Measurements from ENCODE around the gene CSNK1E. TPM values are rescaled to one million over a fixed set of nuclear protein-coding genes. Genes with fewer than 3 reads are reported as not detected.

Gene CSNK1E
- total RNA-seq, 1 experiment from 2014 or later, result 129 TPM

GRCh38 chr22:38316364-38317121 lies 690 bp downstream of the CSNK1E start:
- Histone ChIP-seq H3K9me3 (no peaks in the 10 kb centered on the region), H3K4me1 (peaks cover 13% of the 10 kb centered on the region), H3K36me3 (ENCODE audit: control insufficient read depth, insufficient read depth, low read length) (no peaks in the 10 kb centered on the region; the same call in none of the 2 replicates), H3K4me3 (ENCODE audit: low read depth, low read length) (peak overlapping the region; percentile 75), H3K27me3 (replicated peaks; ENCODE audit: control insufficient read depth, insufficient read depth, low read length) (no peaks in the 10 kb centered on the region)
- Mint-ChIP-seq H3K27ac (ENCODE audit: unreplicated experiment) (peak overlapping the region; percentile 92), H3K9me3 (ENCODE audit: unreplicated experiment) (no peaks in the 10 kb centered on the region), H3K36me3 (ENCODE audit: insufficient read depth, unreplicated experiment) (peaks cover 49% of the 10 kb centered on the region), H3K4me3 (ENCODE audit: unreplicated experiment) (peak overlapping the region; percentile 86), H3K27me3 (ENCODE audit: insufficient read depth, unreplicated experiment) (no peaks in the 10 kb centered on the region), H3K4me1 (ENCODE audit: low read depth, unreplicated experiment) (no peaks in the 10 kb centered on the region)
- intact Hi-C loops (cut with micrococcal nuclease; ENCODE audit: unreplicated experiment), result loop anchor here (2.0 kb wide), 1 partner anchor 82 kb away; no protein-coding TSS in a partner anchor
- ChIA-PET CTCF (no interaction called here), POLR2A (no interaction called here)
- DNase-seq, result peak in 1 of 2 experiments; percentile 56
- TF ChIP-seq CTCF (IDR thresholded peaks at IDR 0.05; ENCODE audit: insufficient read depth in 1 of 2, low read depth in 1 of 2, low read length in 1 of 2, severe bottlenecking in 1 of 2, unreplicated experiment in 1 of 2), result no peak
- no TSS peak for BruUV-seq (replicated peaks)

GRCh38 chr22:38315823-38316363 lies 1.3 kb downstream of the CSNK1E start:
- Histone ChIP-seq H3K9me3 (no peaks in the 10 kb centered on the region), H3K4me3 (ENCODE audit: low read depth, low read length) (peak overlapping the region; percentile 75), H3K36me3 (ENCODE audit: control insufficient read depth, insufficient read depth, low read length) (peaks cover 2% of the 10 kb centered on the region), H3K4me1 (peaks cover 13% of the 10 kb centered on the region), H3K27me3 (replicated peaks; ENCODE audit: control insufficient read depth, insufficient read depth, low read length) (no peaks in the 10 kb centered on the region)
- ChIA-PET POLR2A (no interaction called here), CTCF (interaction anchor here (0.6 kb wide), 1 partner anchor 76 kb away, joined by 3 read pairs; no protein-coding TSS in a partner anchor)
- no peak for TF ChIP-seq CTCF (IDR thresholded peaks at IDR 0.05; ENCODE audit: insufficient read depth in 1 of 2, low read depth in 1 of 2, low read length in 1 of 2, severe bottlenecking in 1 of 2, unreplicated experiment in 1 of 2)
- peak overlapping the region; percentile 86 for H3K4me3 Mint-ChIP-seq (ENCODE audit: unreplicated experiment)
- H3K36me3 Mint-ChIP-seq (ENCODE audit: insufficient read depth, unreplicated experiment), result peaks cover 56% of the 10 kb centered on the region
- H3K27ac Mint-ChIP-seq (ENCODE audit: unreplicated experiment), result peak overlapping the region; percentile 92
- H3K27me3 Mint-ChIP-seq (ENCODE audit: insufficient read depth, unreplicated experiment), result no peaks in the 10 kb centered on the region
- no peak for DNase-seq
- no peaks in the 10 kb centered on the region for H3K9me3 Mint-ChIP-seq (ENCODE audit: unreplicated experiment)
- no peaks in the 10 kb centered on the region for H3K4me1 Mint-ChIP-seq (ENCODE audit: low read depth, unreplicated experiment)
- intact Hi-C loops (cut with micrococcal nuclease; ENCODE audit: unreplicated experiment), result loop anchor here (2.0 kb wide), 1 partner anchor 83 kb away; no protein-coding TSS in a partner anchor
- BruUV-seq (replicated peaks), result TSS peak; percentile 29

GRCh38 chr22:38314933-38315822 lies 2.1 kb downstream of the CSNK1E start:
- Mint-ChIP-seq H3K4me3 (ENCODE audit: unreplicated experiment) (peak overlapping the region; percentile 86), H3K27me3 (ENCODE audit: insufficient read depth, unreplicated experiment) (no peaks in the 10 kb centered on the region), H3K36me3 (ENCODE audit: insufficient read depth, unreplicated experiment) (peaks cover 62% of the 10 kb centered on the region), H3K27ac (ENCODE audit: unreplicated experiment) (peak overlapping the region; percentile 45), H3K4me1 (ENCODE audit: low read depth, unreplicated experiment) (no peaks in the 10 kb centered on the region), H3K9me3 (ENCODE audit: unreplicated experiment) (no peaks in the 10 kb centered on the region)
- Histone ChIP-seq H3K4me1 (peaks cover 13% of the 10 kb centered on the region), H3K9me3 (no peaks in the 10 kb centered on the region), H3K4me3 (ENCODE audit: low read depth, low read length) (peak overlapping the region; percentile 75), H3K27me3 (replicated peaks; ENCODE audit: control insufficient read depth, insufficient read depth, low read length) (no peaks in the 10 kb centered on the region), H3K36me3 (ENCODE audit: control insufficient read depth, insufficient read depth, low read length) (peaks cover 2% of the 10 kb centered on the region)
- POLR2A ChIA-PET, result no interaction called here
- intact Hi-C loops (cut with micrococcal nuclease; ENCODE audit: unreplicated experiment), result no loop called here
- TF ChIP-seq CTCF (IDR thresholded peaks at IDR 0.05; ENCODE audit: insufficient read depth in 1 of 2, low read depth in 1 of 2, low read length in 1 of 2, severe bottlenecking in 1 of 2, unreplicated experiment in 1 of 2), result no peak
- BruUV-seq (replicated peaks), result no TSS peak
- DNase-seq, result no peak
- CTCF ChIA-PET, result interaction anchor here (0.6 kb wide), 1 partner anchor 76 kb away, joined by 3 read pairs; no protein-coding TSS in a partner anchor

Data from Caco-2 (cell line).